ENCODE data around the gene ZNF26.
"Not testable (repeated sequence)": the region's sequence is repeated elsewhere in the genome, so short reads cannot be mapped to it uniquely, and the experiment has no call there.

DNA sequence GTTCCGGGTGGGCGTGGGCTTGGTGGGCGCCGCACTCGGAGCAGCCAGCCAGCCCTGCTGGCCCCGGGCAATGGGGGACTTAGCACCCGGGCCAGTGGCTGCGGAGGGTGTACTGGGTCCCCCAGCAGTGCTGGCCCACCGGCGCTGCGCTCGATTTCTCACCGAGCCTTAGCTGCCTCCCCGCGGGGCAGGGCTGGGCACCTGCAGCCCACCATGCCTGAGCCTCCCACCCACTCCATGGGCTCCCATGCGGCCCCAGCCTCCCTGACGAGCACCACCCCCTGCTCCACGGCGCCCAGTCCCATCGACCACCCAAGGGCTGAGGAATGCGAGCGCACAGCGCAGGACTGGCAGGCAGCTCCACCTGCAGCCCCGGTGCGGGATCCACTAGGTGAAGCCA is 47.4 kb upstream of the ZNF26 start:
- not testable (repeated sequence) for TF ChIP-seq YY1 (IDR thresholded peaks at IDR 0.05; ENCODE audit: insufficient read depth, insufficient read length); ZNF274 (IDR thresholded peaks at IDR 0.05; ENCODE audit: low read depth, low read length)
